ENCODE data around the gene OTOP3. TPM values are rescaled to one million over a fixed set of nuclear protein-coding genes. Genes with fewer than 3 reads are reported as not detected.
A peak's percentile ranks its signal among the peaks of the same experiment; 100 is the strongest.

The OTOP3 gene
- total RNA-seq, 1 experiment from 2014 or later, result not detected

GRCh38 chr17:74990581-74991105 is 54.9 kb downstream of the OTOP3 start:
- no peak for TF ChIP-seq CTCF (IDR thresholded peaks at IDR 0.05; ENCODE audit: insufficient read depth in 1 of 2, low read depth in 1 of 2, low read length in 1 of 2, severe bottlenecking in 1 of 2, unreplicated experiment in 1 of 2)
- H3K9me3 ChIP-seq, result no peaks in the 10 kb centered on the region
- H3K4me1 Mint-ChIP-seq (ENCODE audit: low read depth, unreplicated experiment), result peaks cover 40% of the 10 kb centered on the region
- no peak for DNase-seq
- H3K27me3 Mint-ChIP-seq (ENCODE audit: insufficient read depth, unreplicated experiment), result no peaks in the 10 kb centered on the region
- no peaks in the 10 kb centered on the region for H3K27me3 ChIP-seq (replicated peaks; ENCODE audit: control insufficient read depth, insufficient read depth, low read length)
- no peak overlapping the region for H3K4me3 ChIP-seq (ENCODE audit: low read depth, low read length)
- H3K9me3 Mint-ChIP-seq (ENCODE audit: unreplicated experiment), result no peaks in the 10 kb centered on the region
- H3K27ac Mint-ChIP-seq (ENCODE audit: unreplicated experiment), result peak overlapping the region; percentile 90
- peaks cover 7% of the 10 kb centered on the region for H3K36me3 Mint-ChIP-seq (ENCODE audit: insufficient read depth, unreplicated experiment)
- CTCF ChIA-PET, result interaction anchor here (1.7 kb wide), 1 partner anchor 22 kb away, joined by 12 read pairs; the partner anchor contains the start of gene MRPL58
- POLR2A ChIA-PET, result interaction anchor here (3.7 kb wide), 1 partner anchor 22 kb away, joined by 33 read pairs; the partner anchor contains the start of gene MRPL58
- peaks cover 3% of the 10 kb centered on the region; the same call in 1 of the 2 replicates for H3K36me3 ChIP-seq (ENCODE audit: control insufficient read depth, insufficient read depth, low read length)
- intact Hi-C loops (cut with micrococcal nuclease; ENCODE audit: unreplicated experiment), result no loop called here
- H3K4me1 ChIP-seq, result peaks cover 59% of the 10 kb centered on the region
- no peak overlapping the region for H3K4me3 Mint-ChIP-seq (ENCODE audit: unreplicated experiment)
- BruUV-seq (replicated peaks), result no TSS peak

GRCh38 chr17:74992223-74992622 is 56.5 kb downstream of the OTOP3 start:
- Mint-ChIP-seq H3K9me3 (ENCODE audit: unreplicated experiment) (no peaks in the 10 kb centered on the region), H3K27me3 (ENCODE audit: insufficient read depth, unreplicated experiment) (no peaks in the 10 kb centered on the region), H3K4me3 (ENCODE audit: unreplicated experiment) (peak overlapping the region; percentile 22), H3K36me3 (ENCODE audit: insufficient read depth, unreplicated experiment) (peaks cover 12% of the 10 kb centered on the region), H3K27ac (ENCODE audit: unreplicated experiment) (peak overlapping the region; percentile 90), H3K4me1 (ENCODE audit: low read depth, unreplicated experiment) (peaks cover 39% of the 10 kb centered on the region)
- no TSS peak for BruUV-seq (replicated peaks)
- intact Hi-C loops (cut with micrococcal nuclease; ENCODE audit: unreplicated experiment), result no loop called here
- H3K27me3 ChIP-seq (replicated peaks; ENCODE audit: control insufficient read depth, insufficient read depth, low read length), result no peaks in the 10 kb centered on the region
- H3K4me1 ChIP-seq, result peaks cover 59% of the 10 kb centered on the region
- DNase-seq, result no peak
- H3K9me3 ChIP-seq, result no peaks in the 10 kb centered on the region
- no peak overlapping the region for H3K4me3 ChIP-seq (ENCODE audit: low read depth, low read length)
- ChIA-PET POLR2A (interaction anchor here (0.6 to 1.7 kb wide), 5 partner anchors 11 to 149 kb away, joined by 3 to 10 read pairs (median 6); partner anchors contain the start of genes FDXR and MRPL58), CTCF (interaction anchor here (0.6 to 1.7 kb wide), 5 partner anchors 18 to 68 kb away, joined by 3 to 12 read pairs (median 4); partner anchors contain the start of genes HID1 and MRPL58)
- TF ChIP-seq CTCF (IDR thresholded peaks at IDR 0.05; ENCODE audit: insufficient read depth in 1 of 2, low read depth in 1 of 2, low read length in 1 of 2, severe bottlenecking in 1 of 2, unreplicated experiment in 1 of 2), result no peak
- H3K36me3 ChIP-seq (ENCODE audit: control insufficient read depth, insufficient read depth, low read length), result peaks cover 3% of the 10 kb centered on the region; the same call in 1 of the 2 replicates

- Mint-ChIP-seq H3K36me3 (ENCODE audit: insufficient read depth, unreplicated experiment) (peaks cover 24% of the 10 kb centered on the region), H3K4me3 (ENCODE audit: unreplicated experiment) (no peak overlapping the region), H3K9me3 (ENCODE audit: unreplicated experiment) (no peaks in the 10 kb centered on the region), H3K27me3 (ENCODE audit: insufficient read depth, unreplicated experiment) (no peaks in the 10 kb centered on the region), H3K4me1 (ENCODE audit: low read depth, unreplicated experiment) (peaks cover 34% of the 10 kb centered on the region), H3K27ac (ENCODE audit: unreplicated experiment) (peak overlapping the region; percentile 90)
- POLR2A ChIA-PET, result interaction anchor here (0.7 to 1.0 kb wide), 3 partner anchors 18 to 373 kb away, joined by 3 to 4 read pairs (median 3); partner anchors contain the start of genes FDXR and MRPL58
- BruUV-seq (replicated peaks), result no TSS peak
- peak in 1 of 2 experiments; percentile 40 for DNase-seq
- CTCF ChIA-PET, result interaction anchor here (1.3 kb wide), 1 partner anchor 18 kb away, joined by 3 read pairs; the partner anchor contains the start of gene MRPL58
- no peak for TF ChIP-seq CTCF (IDR thresholded peaks at IDR 0.05; ENCODE audit: insufficient read depth in 1 of 2, low read depth in 1 of 2, low read length in 1 of 2, severe bottlenecking in 1 of 2, unreplicated experiment in 1 of 2)
- intact Hi-C loops (cut with micrococcal nuclease; ENCODE audit: unreplicated experiment), result no loop called here
- Histone ChIP-seq H3K36me3 (ENCODE audit: control insufficient read depth, insufficient read depth, low read length) (peaks cover 4% of the 10 kb centered on the region), H3K9me3 (no peaks in the 10 kb centered on the region), H3K4me3 (ENCODE audit: low read depth, low read length) (no peak overlapping the region), H3K4me1 (peaks cover 51% of the 10 kb centered on the region), H3K27me3 (replicated peaks; ENCODE audit: control insufficient read depth, insufficient read depth, low read length) (no peaks in the 10 kb centered on the region)
Measured at GRCh38 chr17:74994440-74994839, 58.7 kb downstream of the OTOP3 start.

All from Caco-2 (cell line).